ENCODE results near the gene PDZD4. TPM values are rescaled to one million over a fixed set of nuclear protein-coding genes. Genes with fewer than 3 reads are reported as not detected.

Gene PDZD4
- total RNA-seq, 4 donors from 2014 or later, result 1.9 to 2.6 (median 2.2) TPM

DNA sequence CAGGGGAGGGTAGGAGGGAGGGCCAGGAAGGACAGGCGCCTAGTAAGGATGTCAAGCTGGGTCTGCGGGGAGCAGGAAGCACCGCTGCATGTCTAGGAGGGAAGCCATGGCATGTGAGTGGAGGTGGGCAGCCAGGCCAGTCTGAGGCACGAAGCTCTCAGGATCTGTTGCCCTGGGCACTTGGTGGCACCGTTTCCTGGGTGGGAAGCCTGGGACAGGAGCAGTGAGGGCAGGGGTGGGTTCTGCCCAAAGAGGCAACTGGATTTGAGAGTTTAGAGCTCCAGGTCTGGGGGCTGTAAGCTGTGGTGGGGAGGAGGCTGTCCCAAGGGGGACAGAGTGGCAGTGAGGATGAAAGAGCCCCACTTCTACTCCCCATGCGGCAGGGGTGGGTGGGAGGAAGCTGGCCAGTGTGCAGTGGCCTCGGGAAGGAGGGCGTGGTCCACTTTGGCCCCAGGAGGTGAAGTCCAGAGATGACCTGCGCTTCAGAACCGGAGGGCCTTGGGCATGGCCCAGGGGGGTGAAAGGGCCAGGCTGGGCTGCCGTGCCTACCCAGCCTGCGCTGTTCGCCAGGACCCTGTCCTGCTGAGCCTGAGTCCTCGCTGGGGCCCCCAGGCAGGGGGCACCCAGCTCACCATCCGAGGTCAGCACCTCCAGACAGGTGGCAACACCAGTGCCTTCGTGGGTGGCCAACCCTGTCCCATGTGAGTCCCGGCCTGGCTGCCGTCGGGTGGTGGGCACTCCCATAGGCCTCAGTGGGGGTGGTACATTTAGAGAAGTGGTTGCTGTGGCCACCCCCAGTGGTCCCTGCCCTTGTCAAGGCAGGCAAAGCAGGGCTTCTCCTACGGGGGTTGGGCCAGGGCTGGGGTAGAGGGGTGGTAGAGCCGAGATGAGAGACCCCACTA, 57.8 kb downstream of the PDZD4 start:
- DNase-seq (ENCODE audit: low spot score), result no peak
- TF ChIP-seq, protein P1, sequence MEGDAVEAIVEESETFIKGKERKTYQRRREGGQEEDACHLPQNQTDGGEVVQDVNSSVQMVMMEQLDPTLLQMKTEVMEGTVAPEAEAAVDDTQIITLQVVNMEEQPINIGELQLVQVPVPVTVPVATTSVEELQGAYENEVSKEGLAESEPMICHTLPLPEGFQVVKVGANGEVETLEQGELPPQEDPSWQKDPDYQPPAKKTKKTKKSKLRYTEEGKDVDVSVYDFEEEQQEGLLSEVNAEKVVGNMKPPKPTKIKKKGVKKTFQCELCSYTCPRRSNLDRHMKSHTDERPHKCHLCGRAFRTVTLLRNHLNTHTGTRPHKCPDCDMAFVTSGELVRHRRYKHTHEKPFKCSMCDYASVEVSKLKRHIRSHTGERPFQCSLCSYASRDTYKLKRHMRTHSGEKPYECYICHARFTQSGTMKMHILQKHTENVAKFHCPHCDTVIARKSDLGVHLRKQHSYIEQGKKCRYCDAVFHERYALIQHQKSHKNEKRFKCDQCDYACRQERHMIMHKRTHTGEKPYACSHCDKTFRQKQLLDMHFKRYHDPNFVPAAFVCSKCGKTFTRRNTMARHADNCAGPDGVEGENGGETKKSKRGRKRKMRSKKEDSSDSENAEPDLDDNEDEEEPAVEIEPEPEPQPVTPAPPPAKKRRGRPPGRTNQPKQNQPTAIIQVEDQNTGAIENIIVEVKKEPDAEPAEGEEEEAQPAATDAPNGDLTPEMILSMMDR (IDR thresholded peaks at IDR 0.05), result no peak
- ATAC-seq (ENCODE audit: low FRiP score), result no peak

DNA sequence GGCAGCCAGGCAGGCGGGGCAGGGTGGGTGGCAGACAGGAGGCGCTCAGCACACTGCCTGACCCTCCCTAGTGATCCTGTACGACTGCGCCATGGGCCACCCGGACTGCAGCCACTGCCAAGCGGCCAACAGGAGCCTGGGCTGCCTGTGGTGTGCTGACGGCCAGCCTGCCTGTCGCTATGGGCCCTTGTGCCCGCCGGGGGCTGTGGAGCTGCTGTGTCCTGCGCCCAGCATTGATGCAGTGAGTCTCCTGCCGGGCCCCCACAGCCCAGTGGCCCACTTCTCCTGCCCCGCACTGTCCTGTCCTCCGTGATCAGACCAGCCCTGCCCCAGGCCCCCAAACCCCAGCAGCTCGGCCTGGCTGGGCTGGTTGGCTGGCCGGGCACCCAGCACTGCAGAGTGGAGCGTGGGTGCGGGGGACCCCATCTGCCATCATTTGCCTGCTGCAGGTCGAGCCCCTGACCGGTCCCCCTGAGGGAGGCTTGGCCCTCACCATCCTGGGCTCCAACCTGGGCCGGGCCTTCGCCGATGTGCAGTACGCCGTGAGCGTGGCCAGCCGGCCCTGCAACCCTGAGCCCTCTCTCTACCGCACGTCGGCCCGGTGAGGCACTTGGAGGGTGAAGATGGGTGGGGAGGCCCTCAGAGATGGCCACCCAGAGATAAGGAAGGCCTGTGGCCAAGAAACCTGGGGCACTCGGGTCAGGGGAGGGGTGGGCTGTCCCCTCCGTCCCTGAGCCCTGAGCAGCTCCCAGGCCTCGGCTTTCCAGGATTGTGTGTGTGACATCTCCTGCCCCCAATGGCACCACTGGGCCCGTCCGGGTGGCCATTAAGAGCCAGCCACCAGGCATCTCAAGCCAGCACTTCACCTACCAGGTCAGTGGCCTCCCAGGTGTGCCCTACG, 58.7 kb downstream of the PDZD4 start:
- TF ChIP-seq, protein P1 (IDR thresholded peaks at IDR 0.05), result no peak
- no peak for ATAC-seq (ENCODE audit: low FRiP score)
- no peak for DNase-seq (ENCODE audit: low spot score)

DNA sequence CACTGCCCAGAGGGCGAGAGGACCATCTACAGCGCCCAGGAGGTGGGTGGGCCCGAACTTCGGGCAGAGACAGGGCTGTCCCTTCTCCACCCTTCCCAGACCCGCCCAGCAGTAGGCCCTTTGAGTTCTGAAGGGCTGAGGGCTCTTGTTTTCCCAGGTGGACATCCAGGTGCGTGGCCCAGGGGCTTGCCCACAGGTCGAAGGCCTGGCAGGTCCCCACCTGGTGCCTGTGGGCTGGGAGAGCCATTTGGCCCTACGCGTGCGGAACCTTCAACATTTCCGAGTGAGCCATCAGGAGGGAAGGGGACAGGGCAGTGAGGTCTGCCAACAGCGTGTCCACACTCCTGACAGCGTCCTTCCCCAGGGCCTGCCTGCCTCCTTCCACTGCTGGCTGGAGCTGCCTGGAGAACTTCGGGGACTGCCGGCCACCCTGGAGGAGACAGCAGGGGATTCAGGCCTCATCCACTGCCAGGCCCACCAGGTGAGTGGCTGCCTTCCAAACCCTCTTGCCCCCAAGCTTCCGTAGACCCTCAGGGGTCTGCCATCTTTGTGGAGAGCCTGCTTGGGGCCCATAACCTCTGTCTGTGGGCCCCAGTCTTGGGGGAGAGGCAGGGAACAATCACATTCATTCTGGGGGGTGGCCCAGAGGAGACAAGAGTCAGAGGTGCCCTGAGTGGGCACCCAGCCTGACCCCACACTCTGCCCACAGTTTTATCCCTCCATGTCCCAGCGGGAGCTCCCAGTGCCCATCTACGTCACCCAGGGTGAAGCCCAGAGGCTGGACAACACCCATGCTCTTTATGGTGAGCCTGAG, 59.5 kb downstream of the PDZD4 start:
- DNase-seq (ENCODE audit: low spot score), result no peak
- TF ChIP-seq, protein P1 (IDR thresholded peaks at IDR 0.05), result no peak
- ATAC-seq (ENCODE audit: low FRiP score), result no peak

DNA sequence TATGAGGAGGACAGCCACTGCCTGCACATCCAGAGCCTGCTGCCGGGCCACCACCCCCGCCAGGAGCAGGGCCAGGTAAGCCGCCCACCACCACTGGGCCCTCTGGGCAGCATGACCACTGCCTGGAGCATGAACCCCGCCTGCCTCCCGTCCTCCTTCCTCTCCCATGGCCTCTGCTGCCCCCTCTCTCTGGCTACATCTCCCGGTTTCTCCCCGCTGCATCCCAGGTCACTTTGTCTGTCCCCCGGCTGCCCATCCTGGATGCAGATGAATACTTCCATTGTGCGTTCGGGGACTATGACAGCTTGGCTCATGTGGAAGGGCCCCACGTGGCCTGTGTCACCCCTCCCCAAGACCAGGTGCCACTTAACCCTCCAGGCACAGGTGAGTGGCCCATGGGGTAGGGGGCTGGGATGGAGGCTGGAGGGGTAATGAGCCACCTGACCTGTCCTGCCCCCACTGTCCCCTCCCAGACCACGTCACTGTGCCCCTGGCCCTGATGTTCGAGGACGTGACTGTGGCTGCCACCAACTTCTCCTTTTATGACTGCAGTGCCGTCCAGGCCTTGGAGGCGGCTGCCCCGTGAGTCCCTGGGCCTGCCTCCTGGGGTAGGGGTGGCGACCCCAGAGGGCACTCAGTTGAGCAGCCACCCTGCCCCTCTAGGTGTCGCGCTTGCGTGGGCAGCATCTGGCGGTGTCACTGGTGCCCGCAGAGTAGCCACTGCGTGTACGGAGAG, 60.3 kb downstream of the PDZD4 start:
- ATAC-seq (ENCODE audit: low FRiP score), result no peak
- no peak for DNase-seq (ENCODE audit: low spot score)
- TF ChIP-seq, protein P1 (IDR thresholded peaks at IDR 0.05), result no peak

DNA sequence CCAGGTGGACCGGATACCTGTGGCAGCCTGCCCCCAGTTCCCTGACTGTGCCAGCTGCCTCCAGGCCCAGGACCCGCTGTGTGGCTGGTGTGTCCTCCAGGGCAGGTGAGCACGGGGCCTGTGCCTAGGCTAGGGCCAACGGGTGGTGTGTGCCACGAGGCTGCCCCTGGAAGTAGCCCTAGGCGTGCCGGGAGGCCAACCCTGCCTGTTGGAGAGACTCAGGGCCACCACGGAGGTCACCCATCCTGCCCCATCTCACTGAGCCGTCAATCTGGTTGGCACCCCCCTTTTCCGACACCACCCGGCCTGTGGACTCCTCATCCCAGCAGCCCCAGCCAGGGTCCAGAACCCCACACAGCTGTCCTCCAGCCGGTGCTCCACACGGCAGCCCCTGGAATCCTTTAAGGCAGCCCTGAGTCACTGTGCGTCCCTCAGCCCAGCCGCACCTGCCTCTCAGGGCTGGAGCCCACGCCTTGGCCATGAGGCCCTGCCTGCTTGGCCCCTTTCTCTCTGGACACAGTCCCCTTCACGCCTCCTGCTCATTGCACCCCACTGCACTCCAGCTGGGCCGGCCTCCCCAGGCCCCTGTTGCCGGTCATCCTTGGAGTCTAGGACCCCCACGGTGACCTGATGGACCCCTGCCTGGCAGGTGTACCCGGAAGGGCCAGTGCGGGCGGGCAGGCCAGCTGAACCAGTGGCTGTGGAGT, 61.0 kb downstream of the PDZD4 start:
- no peak for DNase-seq (ENCODE audit: low spot score)
- no peak for ATAC-seq (ENCODE audit: low FRiP score)
- TF ChIP-seq, protein P1 (IDR thresholded peaks at IDR 0.05), result no peak
